ENCODE data around the gene USP15.

USP15 gene

DNA sequence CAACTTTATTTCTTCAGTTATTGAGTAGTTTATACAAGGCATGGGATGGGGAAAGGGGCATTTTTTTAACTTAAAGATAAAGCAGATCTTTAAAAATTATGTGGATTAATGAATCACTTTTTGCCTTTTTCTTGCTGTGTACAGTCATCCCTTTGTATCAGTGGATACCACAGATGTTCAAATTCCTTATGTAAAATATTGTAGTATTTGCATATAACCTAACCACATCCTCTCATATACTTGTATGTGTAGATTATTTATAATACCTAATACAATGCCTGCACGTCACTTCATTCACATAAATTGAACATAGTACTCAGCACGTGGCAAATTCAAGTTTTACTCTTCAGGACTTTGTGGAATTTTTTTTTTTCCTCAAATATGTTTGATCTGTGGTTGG lies 139.9 kb downstream of the USP15 start:
- no peak for TF ChIP-seq EZH2phosphoT487 (IDR thresholded peaks at IDR 0.05; ENCODE audit: low read depth)
- TF ChIP-seq CTCF (IDR thresholded peaks at IDR 0.05; ENCODE audit: low read depth, low read length): no peak
- no peaks in the 10 kb centered on the region for H3K79me2 ChIP-seq (ENCODE audit: low read length)
- no peaks in the 10 kb centered on the region for H3K4me1 ChIP-seq (ENCODE audit: low read length)
- H3K4me3 ChIP-seq (ENCODE audit: low read length): no peak overlapping the region
- no peak overlapping the region for H2AFZ ChIP-seq (ENCODE audit: low read depth, low read length)
- no peaks in the 10 kb centered on the region for H3K27me3 ChIP-seq (ENCODE audit: low read depth, low read length)
- no peak overlapping the region for H3K9ac ChIP-seq (ENCODE audit: low read length)
- H3K9me3 ChIP-seq (ENCODE audit: insufficient read depth, low read length): no peaks in the 10 kb centered on the region
- no peaks in the 10 kb centered on the region for H4K20me1 ChIP-seq (ENCODE audit: insufficient read depth, low read length)
- H3K4me2 ChIP-seq (ENCODE audit: low read length): no peak overlapping the region
- H3K27ac ChIP-seq (ENCODE audit: low read length): no peak overlapping the region
- H3K36me3 ChIP-seq (replicated peaks; ENCODE audit: low read depth, low read length): peaks cover 38% of the 10 kb centered on the region

GRCh38 chr12:62401631-62402030 lies 141.4 kb downstream of the USP15 start:
- no peaks in the 10 kb centered on the region for H3K9me3 ChIP-seq (ENCODE audit: insufficient read depth, low read length)
- H3K27ac ChIP-seq (ENCODE audit: low read length): no peak overlapping the region
- no peak overlapping the region for H3K4me3 ChIP-seq (ENCODE audit: low read length)
- no peaks in the 10 kb centered on the region for H4K20me1 ChIP-seq (ENCODE audit: insufficient read depth, low read length)
- no peaks in the 10 kb centered on the region for H3K27me3 ChIP-seq (ENCODE audit: low read depth, low read length)
- H3K4me2 ChIP-seq (ENCODE audit: low read length): no peak overlapping the region
- no peaks in the 10 kb centered on the region for H3K79me2 ChIP-seq (ENCODE audit: low read length)
- no peak overlapping the region for H3K9ac ChIP-seq (ENCODE audit: low read length)
- no peak overlapping the region for H2AFZ ChIP-seq (ENCODE audit: low read depth, low read length)
- no peak for TF ChIP-seq EZH2phosphoT487 (IDR thresholded peaks at IDR 0.05; ENCODE audit: low read depth)
- TF ChIP-seq CTCF (IDR thresholded peaks at IDR 0.05; ENCODE audit: low read depth, low read length): no peak
- H3K4me1 ChIP-seq (ENCODE audit: low read length): no peaks in the 10 kb centered on the region
- peaks cover 35% of the 10 kb centered on the region for H3K36me3 ChIP-seq (replicated peaks; ENCODE audit: low read depth, low read length)

DNA sequence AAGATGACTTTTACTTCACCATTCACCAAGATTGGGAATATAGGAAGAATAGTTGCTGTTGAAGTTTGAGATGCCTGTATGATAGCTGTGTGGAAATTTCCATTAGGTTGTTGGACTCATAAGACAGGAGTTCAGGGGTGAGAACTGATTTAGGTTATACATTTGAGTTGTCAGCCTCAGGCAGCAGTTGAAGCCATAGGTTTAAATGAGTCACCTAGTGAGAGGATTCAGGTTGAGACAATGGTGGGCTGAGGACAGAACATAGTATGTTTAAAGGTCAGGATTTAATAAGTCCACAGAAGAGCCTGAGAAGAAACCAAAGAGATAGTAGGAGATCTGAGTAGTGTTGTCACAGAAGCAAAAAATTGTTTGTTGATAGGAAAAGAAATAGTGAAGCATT lies 142.8 kb downstream of the USP15 start:
- no peaks in the 10 kb centered on the region for H4K20me1 ChIP-seq (ENCODE audit: insufficient read depth, low read length)
- no peak overlapping the region for H3K27ac ChIP-seq (ENCODE audit: low read length)
- H2AFZ ChIP-seq (ENCODE audit: low read depth, low read length): no peak overlapping the region
- no peaks in the 10 kb centered on the region for H3K4me1 ChIP-seq (ENCODE audit: low read length)
- no peaks in the 10 kb centered on the region for H3K79me2 ChIP-seq (ENCODE audit: low read length)
- no peak overlapping the region for H3K9ac ChIP-seq (ENCODE audit: low read length)
- H3K27me3 ChIP-seq (ENCODE audit: low read depth, low read length): no peaks in the 10 kb centered on the region
- peaks cover 32% of the 10 kb centered on the region for H3K36me3 ChIP-seq (replicated peaks; ENCODE audit: low read depth, low read length)
- H3K4me2 ChIP-seq (ENCODE audit: low read length): no peak overlapping the region
- no peak overlapping the region for H3K4me3 ChIP-seq (ENCODE audit: low read length)
- TF ChIP-seq EZH2phosphoT487 (IDR thresholded peaks at IDR 0.05; ENCODE audit: low read depth) (no peak), CTCF (IDR thresholded peaks at IDR 0.05; ENCODE audit: low read depth, low read length) (no peak)
- H3K9me3 ChIP-seq (ENCODE audit: insufficient read depth, low read length): no peaks in the 10 kb centered on the region

GRCh38 chr12:62407587-62407986 lies 147.4 kb downstream of the USP15 start:
- Histone ChIP-seq H3K9ac (ENCODE audit: low read length) (no peak overlapping the region), H4K20me1 (ENCODE audit: insufficient read depth, low read length) (no peaks in the 10 kb centered on the region), H3K4me3 (ENCODE audit: low read length) (no peak overlapping the region), H3K27me3 (ENCODE audit: low read depth, low read length) (no peaks in the 10 kb centered on the region), H3K4me2 (ENCODE audit: low read length) (no peak overlapping the region), H3K79me2 (ENCODE audit: low read length) (no peaks in the 10 kb centered on the region), H3K4me1 (ENCODE audit: low read length) (no peaks in the 10 kb centered on the region), H3K27ac (ENCODE audit: low read length) (no peak overlapping the region), H2AFZ (ENCODE audit: low read depth, low read length) (no peak overlapping the region), H3K36me3 (replicated peaks; ENCODE audit: low read depth, low read length) (peaks cover 4% of the 10 kb centered on the region), H3K9me3 (ENCODE audit: insufficient read depth, low read length) (no peaks in the 10 kb centered on the region)
- no peak for TF ChIP-seq EZH2phosphoT487 (IDR thresholded peaks at IDR 0.05; ENCODE audit: low read depth)

GRCh38 chr12:62409068-62409467 lies 148.9 kb downstream of the USP15 start:
- no peaks in the 10 kb centered on the region for H3K79me2 ChIP-seq (ENCODE audit: low read length)
- H3K27ac ChIP-seq (ENCODE audit: low read length): no peak overlapping the region
- no peak overlapping the region for H3K9ac ChIP-seq (ENCODE audit: low read length)
- no peaks in the 10 kb centered on the region for H4K20me1 ChIP-seq (ENCODE audit: insufficient read depth, low read length)
- no peaks in the 10 kb centered on the region for H3K4me1 ChIP-seq (ENCODE audit: low read length)
- no peak for TF ChIP-seq CTCF (IDR thresholded peaks at IDR 0.05; ENCODE audit: low read depth, low read length)
- no peak for TF ChIP-seq EZH2phosphoT487 (IDR thresholded peaks at IDR 0.05; ENCODE audit: low read depth)
- H3K27me3 ChIP-seq (ENCODE audit: low read depth, low read length): no peaks in the 10 kb centered on the region
- no peak overlapping the region for H3K4me2 ChIP-seq (ENCODE audit: low read length)
- H3K9me3 ChIP-seq (ENCODE audit: insufficient read depth, low read length): no peaks in the 10 kb centered on the region
- peaks cover 11% of the 10 kb centered on the region for H3K36me3 ChIP-seq (replicated peaks; ENCODE audit: low read depth, low read length)
- H2AFZ ChIP-seq (ENCODE audit: low read depth, low read length): no peak overlapping the region
- H3K4me3 ChIP-seq (ENCODE audit: low read length): no peak overlapping the region

All from OCI-LY3 (cell line).